Nephron progenitor cell (in vitro differentiated cells): ENCODE data around the gene MED31.

Experiments used
- DNase-seq: peaks from one replicate; pipeline ENCODE4 v3.0.0; 2021
- H3K27ac Mint-ChIP-seq: 2 replicates; pipeline ENCODE4 v1.8.0; 2021; ENCODE audit warnings: mild to moderate bottlenecking, moderate library complexity, mixed read lengths
- H3K27me3 Mint-ChIP-seq: 2 replicates; pipeline ENCODE4 v1.8.0; 2021; ENCODE audit warnings: mild to moderate bottlenecking, low read depth, mixed read lengths; ENCODE audit not compliant: poor library complexity
- H3K36me3 Mint-ChIP-seq: 2 replicates; pipeline ENCODE4 v1.8.0; 2021; ENCODE audit warnings: low read depth, mixed read lengths
- H3K4me1 Mint-ChIP-seq: 2 replicates; pipeline ENCODE4 v1.8.0; 2021; ENCODE audit warnings: mixed read lengths
- H3K4me3 Mint-ChIP-seq: 2 replicates; pipeline ENCODE4 v1.8.0; 2021; ENCODE audit warnings: mild to moderate bottlenecking, moderate library complexity, mixed read lengths
- H3K9me3 Mint-ChIP-seq: 2 replicates; pipeline ENCODE4 v1.8.0; 2021; ENCODE audit warnings: mild to moderate bottlenecking, moderate library complexity, mixed read lengths
- TF ChIP-seq, protein P1 (sequence below): fragments of 200-600 bp; sonication (generic); IDR thresholded peaks from 2 replicates; pipeline ENCODE4 v1.5.0; 2021; ENCODE audit warnings: antibody characterized with exemption

The MED31 gene

DNA sequence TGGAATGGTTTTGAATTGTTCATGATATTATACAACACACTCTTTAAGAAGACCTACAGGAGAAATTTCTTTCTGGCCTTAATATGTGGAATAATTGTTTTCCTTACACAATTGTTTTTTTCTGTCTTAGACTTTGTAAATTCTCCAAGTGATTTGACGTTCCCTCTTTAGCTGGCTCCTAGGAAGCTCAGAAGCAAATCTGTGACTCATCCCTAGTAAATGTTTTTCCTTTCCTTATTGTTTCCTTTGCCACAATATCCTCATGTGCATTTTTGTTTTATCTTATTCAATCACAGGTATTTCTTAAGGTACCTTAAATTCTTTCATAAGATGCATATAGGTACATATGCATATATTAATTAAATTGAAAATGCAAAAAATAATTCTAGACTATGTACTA is 24.4 kb downstream of the MED31 start:
- Mint-ChIP-seq H3K27me3 (peaks cover 2% of the 10 kb centered on the region), H3K4me1 (no peaks in the 10 kb centered on the region), H3K4me3 (no peak overlapping the region), H3K36me3 (peaks cover 61% of the 10 kb centered on the region), H3K9me3 (no peaks in the 10 kb centered on the region), H3K27ac (no peak overlapping the region)
- no peak for DNase-seq
- TF ChIP-seq, protein P1, sequence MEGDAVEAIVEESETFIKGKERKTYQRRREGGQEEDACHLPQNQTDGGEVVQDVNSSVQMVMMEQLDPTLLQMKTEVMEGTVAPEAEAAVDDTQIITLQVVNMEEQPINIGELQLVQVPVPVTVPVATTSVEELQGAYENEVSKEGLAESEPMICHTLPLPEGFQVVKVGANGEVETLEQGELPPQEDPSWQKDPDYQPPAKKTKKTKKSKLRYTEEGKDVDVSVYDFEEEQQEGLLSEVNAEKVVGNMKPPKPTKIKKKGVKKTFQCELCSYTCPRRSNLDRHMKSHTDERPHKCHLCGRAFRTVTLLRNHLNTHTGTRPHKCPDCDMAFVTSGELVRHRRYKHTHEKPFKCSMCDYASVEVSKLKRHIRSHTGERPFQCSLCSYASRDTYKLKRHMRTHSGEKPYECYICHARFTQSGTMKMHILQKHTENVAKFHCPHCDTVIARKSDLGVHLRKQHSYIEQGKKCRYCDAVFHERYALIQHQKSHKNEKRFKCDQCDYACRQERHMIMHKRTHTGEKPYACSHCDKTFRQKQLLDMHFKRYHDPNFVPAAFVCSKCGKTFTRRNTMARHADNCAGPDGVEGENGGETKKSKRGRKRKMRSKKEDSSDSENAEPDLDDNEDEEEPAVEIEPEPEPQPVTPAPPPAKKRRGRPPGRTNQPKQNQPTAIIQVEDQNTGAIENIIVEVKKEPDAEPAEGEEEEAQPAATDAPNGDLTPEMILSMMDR, result no peak

DNA sequence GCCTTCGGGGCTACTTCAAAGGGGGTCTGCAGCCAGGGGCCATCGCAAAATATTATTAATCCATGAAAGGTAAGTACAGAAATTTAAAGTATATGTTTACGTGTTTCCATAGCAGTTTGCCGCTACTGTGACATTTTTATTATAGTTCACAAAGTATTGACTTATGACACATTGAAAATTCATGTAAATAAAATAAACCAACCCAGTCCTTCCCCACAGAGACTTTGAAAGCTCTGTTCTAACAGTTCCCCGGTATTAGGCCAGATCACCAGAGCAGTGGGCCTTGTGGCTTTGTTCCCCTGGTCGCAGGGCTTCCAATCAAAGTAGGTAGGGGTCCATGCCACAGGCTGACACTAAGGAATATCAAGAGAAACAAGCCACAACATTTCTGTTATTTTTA is 24.8 kb downstream of the MED31 start:
- Mint-ChIP-seq H3K4me1 (no peaks in the 10 kb centered on the region), H3K9me3 (no peaks in the 10 kb centered on the region), H3K27ac (no peak overlapping the region), H3K27me3 (peaks cover 2% of the 10 kb centered on the region), H3K4me3 (no peak overlapping the region), H3K36me3 (peaks cover 60% of the 10 kb centered on the region)
- DNase-seq, result no peak
- TF ChIP-seq, protein P1, result no peak

- Mint-ChIP-seq H3K36me3 (peaks cover 60% of the 10 kb centered on the region), H3K4me3 (no peak overlapping the region), H3K27me3 (peaks cover 2% of the 10 kb centered on the region), H3K27ac (no peak overlapping the region), H3K4me1 (no peaks in the 10 kb centered on the region), H3K9me3 (no peaks in the 10 kb centered on the region)
- TF ChIP-seq, protein P1, result no peak
- no peak for DNase-seq
These were observed 27.5 kb downstream of the MED31 start for GRCh38 chr17:6623941-6624340.

- Mint-ChIP-seq H3K27me3 (peaks cover 4% of the 10 kb centered on the region), H3K4me1 (no peaks in the 10 kb centered on the region), H3K4me3 (no peak overlapping the region), H3K27ac (no peak overlapping the region), H3K9me3 (no peaks in the 10 kb centered on the region), H3K36me3 (peaks cover 60% of the 10 kb centered on the region)
- TF ChIP-seq, protein P1, result no peak
- no peak for DNase-seq
These were observed 40.2 kb downstream of the MED31 start for GRCh38 chr17:6611231-6611630.

DNA sequence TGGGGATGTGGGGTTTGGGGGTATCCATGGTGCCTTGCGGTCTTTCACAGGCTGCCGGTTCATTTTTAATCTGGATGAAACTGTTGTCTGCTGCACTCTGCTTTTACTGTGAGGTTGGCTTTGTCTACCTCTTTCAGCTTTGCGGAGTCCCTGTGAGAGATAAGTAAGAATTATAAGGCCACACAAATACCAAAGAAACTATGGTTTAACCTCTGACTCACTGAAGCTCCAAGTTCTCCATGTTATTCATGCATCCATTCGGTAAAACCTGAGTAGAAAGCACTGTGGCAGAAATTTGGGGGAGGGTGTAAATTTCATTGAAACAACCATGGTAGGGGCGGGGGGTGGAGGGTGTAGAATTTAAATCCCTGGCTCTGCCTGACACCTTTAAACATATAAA is 41.4 kb downstream of the MED31 start:
- no peaks in the 10 kb centered on the region for H3K9me3 Mint-ChIP-seq
- peaks cover 62% of the 10 kb centered on the region for H3K36me3 Mint-ChIP-seq
- TF ChIP-seq, protein P1, result no peak
- DNase-seq, result no peak
- no peak overlapping the region for H3K27ac Mint-ChIP-seq
- peaks cover 4% of the 10 kb centered on the region for H3K27me3 Mint-ChIP-seq
- H3K4me1 Mint-ChIP-seq, result no peaks in the 10 kb centered on the region
- no peak overlapping the region for H3K4me3 Mint-ChIP-seq

- Mint-ChIP-seq H3K4me1 (no peaks in the 10 kb centered on the region), H3K4me3 (no peak overlapping the region), H3K9me3 (no peaks in the 10 kb centered on the region), H3K36me3 (peaks cover 60% of the 10 kb centered on the region), H3K27ac (no peak overlapping the region), H3K27me3 (peaks cover 4% of the 10 kb centered on the region)
- TF ChIP-seq, protein P1, result no peak
- no peak for DNase-seq
These were observed 43.1 kb downstream of the MED31 start for GRCh38 chr17:6608321-6608720.
